Esophagus muscularis mucosa (tissue), 4 donors: Measurements from ENCODE around the gene GPR55.

ENCODE experiments used
- EP300 ChIP-seq: sonication (generic); formaldehyde crosslinking; IDR thresholded peaks from one replicate; pipeline ENCODE4 v1.6.1; 2017; ENCODE audit warnings: antibody characterized with exemption
- POLR2A ChIP-seq: fragments of 450-650 bp; IDR thresholded peaks from one replicate; pipeline ENCODE4 v1.6.1; 2017; ENCODE audit warnings: antibody characterized with exemption, moderate library complexity, mild to moderate bottlenecking, low read depth
- POLR2AphosphoS5 ChIP-seq, 2 donors: sonication (generic); formaldehyde crosslinking; IDR thresholded peaks; one replicate each; pipeline ENCODE4 v1.6.1; 2017; ENCODE audit warnings: antibody characterized with exemption in 2 of 2
- TF ChIP-seq, protein P1 (sequence below), 3 experiments: fragments of 200-600 bp in 2 of 3; fragments of 450-650 bp in 1 of 3; sonication (generic) in 2 of 3; IDR thresholded peaks; one replicate each; pipeline ENCODE4 v1.5.1; 2017 to 2019; ENCODE audit warnings: antibody characterized with exemption in 3 of 3, mild to moderate bottlenecking in 2 of 3, moderate library complexity in 1 of 3

DNA sequence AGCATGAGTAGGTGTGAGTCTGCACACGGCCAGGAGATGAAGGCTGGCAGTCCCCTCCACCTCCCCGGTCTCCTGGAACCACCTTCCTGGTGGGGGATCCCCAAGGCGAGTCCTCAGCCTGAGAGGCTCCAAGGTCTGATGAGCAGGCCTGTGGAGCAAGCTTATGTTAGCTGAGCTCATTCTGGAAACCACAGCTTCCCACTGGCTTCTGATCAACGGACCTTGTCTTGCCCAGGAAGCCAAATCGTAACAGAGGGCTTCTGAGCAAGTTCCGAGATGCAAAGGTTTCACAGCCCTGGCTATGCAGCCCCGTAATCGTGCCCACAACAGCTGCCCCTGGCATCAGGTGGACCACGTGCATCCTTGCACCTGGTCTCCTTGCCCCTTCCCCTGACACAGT lies 28.8 kb upstream of the GPR55 start:
- no peak for TF ChIP-seq POLR2A
- TF ChIP-seq, protein P1, sequence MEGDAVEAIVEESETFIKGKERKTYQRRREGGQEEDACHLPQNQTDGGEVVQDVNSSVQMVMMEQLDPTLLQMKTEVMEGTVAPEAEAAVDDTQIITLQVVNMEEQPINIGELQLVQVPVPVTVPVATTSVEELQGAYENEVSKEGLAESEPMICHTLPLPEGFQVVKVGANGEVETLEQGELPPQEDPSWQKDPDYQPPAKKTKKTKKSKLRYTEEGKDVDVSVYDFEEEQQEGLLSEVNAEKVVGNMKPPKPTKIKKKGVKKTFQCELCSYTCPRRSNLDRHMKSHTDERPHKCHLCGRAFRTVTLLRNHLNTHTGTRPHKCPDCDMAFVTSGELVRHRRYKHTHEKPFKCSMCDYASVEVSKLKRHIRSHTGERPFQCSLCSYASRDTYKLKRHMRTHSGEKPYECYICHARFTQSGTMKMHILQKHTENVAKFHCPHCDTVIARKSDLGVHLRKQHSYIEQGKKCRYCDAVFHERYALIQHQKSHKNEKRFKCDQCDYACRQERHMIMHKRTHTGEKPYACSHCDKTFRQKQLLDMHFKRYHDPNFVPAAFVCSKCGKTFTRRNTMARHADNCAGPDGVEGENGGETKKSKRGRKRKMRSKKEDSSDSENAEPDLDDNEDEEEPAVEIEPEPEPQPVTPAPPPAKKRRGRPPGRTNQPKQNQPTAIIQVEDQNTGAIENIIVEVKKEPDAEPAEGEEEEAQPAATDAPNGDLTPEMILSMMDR (IDR thresholded peaks at IDR 0.05) = no peak
- TF ChIP-seq POLR2AphosphoS5 (IDR thresholded peaks at IDR 0.05) = no peak
- no peak for TF ChIP-seq EP300
